ENCODE results near the gene FOS.

GRCh38 chr14:75274050-75274898 is 4.4 kb upstream of the FOS start:
- no peak for TF ChIP-seq CTCF (IDR thresholded peaks at IDR 0.05)
- no peak for TF ChIP-seq POLR2A (IDR thresholded peaks at IDR 0.05)
